ENCODE results near the gene MIDN.

DNA sequence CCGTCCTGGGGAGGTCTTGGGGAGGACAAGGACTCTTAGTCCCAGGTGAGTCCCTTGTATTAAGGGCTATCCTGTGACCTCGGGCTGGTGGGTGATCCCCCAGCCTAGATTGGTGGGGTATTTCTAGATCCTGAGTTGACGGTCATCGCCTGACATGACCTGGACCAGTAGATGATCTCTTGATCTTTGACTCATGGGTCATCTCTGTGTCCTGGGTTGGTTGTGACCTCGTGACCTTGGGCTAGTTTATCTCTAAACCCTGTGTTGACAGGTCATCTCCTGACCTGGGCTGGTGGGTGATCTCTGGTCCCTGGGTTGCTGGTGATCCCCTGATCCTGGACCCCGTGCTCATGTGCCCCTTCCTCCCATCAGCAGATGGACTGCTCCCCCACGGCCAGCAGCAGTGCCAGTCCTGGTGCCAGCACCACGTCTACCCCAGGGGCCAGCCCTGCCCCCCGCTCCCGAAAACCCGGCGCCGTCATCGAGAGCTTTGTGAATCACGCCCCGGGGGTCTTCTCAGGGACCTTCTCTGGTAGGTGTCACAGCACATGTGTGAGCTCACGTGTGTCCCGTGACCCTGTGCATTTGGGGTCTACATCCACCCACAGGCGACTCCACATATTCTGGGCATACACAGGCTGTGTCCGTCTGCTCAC lies 6.3 kb downstream of the MIDN start:
- no peak for TF ChIP-seq GATA3 (IDR thresholded peaks at IDR 0.05; ENCODE audit: low read depth, low read length)
- no peak for TF ChIP-seq GATA2 (IDR thresholded peaks at IDR 0.05; ENCODE audit: low read depth, low read length)

Data from SH-SY5Y (cell line).